ENCODE measurements around the gene LYPD6. TPM values are rescaled to one million over a fixed set of nuclear protein-coding genes. Genes with fewer than 3 reads are reported as not detected.

Gene LYPD6
- total RNA-seq, 1 experiment from 2014 or later: 2.4 TPM

GRCh38 chr2:149423630-149424029 lies 93.2 kb downstream of the LYPD6 start:
- DNase-seq: no peak
- H3K4me1 ChIP-seq (ENCODE audit: insufficient read depth, low read length): peaks cover 16% of the 10 kb centered on the region
- ChIA-PET POLR2A (ENCODE audit: unreplicated experiment) (no interaction called here), CTCF (no interaction called here)
- H2AFZ ChIP-seq (ENCODE audit: low read length): no peak overlapping the region
- no TSS peak for BruUV-seq (replicated peaks)
- H3K9me3 ChIP-seq (ENCODE audit: low read length): no peaks in the 10 kb centered on the region
- H3K27me3 ChIP-seq (ENCODE audit: low read length): no peaks in the 10 kb centered on the region
- no peaks in the 10 kb centered on the region for H4K20me1 ChIP-seq (ENCODE audit: low read length)
- H3F3A ChIP-seq (ENCODE audit: low read length, unreplicated experiment): no peaks in the 10 kb centered on the region
- intact Hi-C loops (cut with micrococcal nuclease): no loop called here
- no peak overlapping the region for H3K9ac ChIP-seq (ENCODE audit: low read length)
- no peak overlapping the region for H3K27ac ChIP-seq (ENCODE audit: low read length)
- no peak overlapping the region for H3K4me3 ChIP-seq (ENCODE audit: low read length)
- TF ChIP-seq EZH2phosphoT487 (IDR thresholded peaks at IDR 0.05; ENCODE audit: borderline replicate concordance, low read length): no peak
- no peak for TF ChIP-seq EZH2 (IDR thresholded peaks at IDR 0.05; ENCODE audit: low read length, unreplicated experiment)
- no peaks in the 10 kb centered on the region for H3K36me3 ChIP-seq (ENCODE audit: low read depth, low read length)
- no peaks in the 10 kb centered on the region for H3K79me2 ChIP-seq (ENCODE audit: low read length)
- H3K9me2 ChIP-seq (replicated peaks; ENCODE audit: low read length): no peaks in the 10 kb centered on the region; the same call in 1 of the 2 replicates
- H3K4me2 ChIP-seq (ENCODE audit: low read length): no peak overlapping the region
- no peak for ATAC-seq

- Histone ChIP-seq H3F3A (ENCODE audit: low read length, unreplicated experiment) (no peaks in the 10 kb centered on the region), H3K4me2 (ENCODE audit: low read length) (no peak overlapping the region), H3K9me2 (replicated peaks; ENCODE audit: low read length) (no peaks in the 10 kb centered on the region; the same call in 1 of the 2 replicates), H3K4me1 (ENCODE audit: insufficient read depth, low read length) (peaks cover 9% of the 10 kb centered on the region), H3K27ac (ENCODE audit: low read length) (no peak overlapping the region), H2AFZ (ENCODE audit: low read length) (no peak overlapping the region), H3K27me3 (ENCODE audit: low read length) (no peaks in the 10 kb centered on the region), H3K79me2 (ENCODE audit: low read length) (no peaks in the 10 kb centered on the region), H3K36me3 (ENCODE audit: low read depth, low read length) (no peaks in the 10 kb centered on the region), H3K9me3 (ENCODE audit: low read length) (no peaks in the 10 kb centered on the region), H3K9ac (ENCODE audit: low read length) (no peak overlapping the region), H3K4me3 (ENCODE audit: low read length) (no peak overlapping the region), H4K20me1 (ENCODE audit: low read length) (no peaks in the 10 kb centered on the region)
- POLR2A ChIA-PET (ENCODE audit: unreplicated experiment): no interaction called here
- CTCF ChIA-PET: no interaction called here
- intact Hi-C loops (cut with micrococcal nuclease): no loop called here
- no peak for TF ChIP-seq CTCF (conservative IDR thresholded peaks at IDR 0.05; ENCODE audit: low read depth, low read length)
- no peak for TF ChIP-seq EZH2 (IDR thresholded peaks at IDR 0.05; ENCODE audit: low read length, unreplicated experiment)
- no peak for TF ChIP-seq EZH2phosphoT487 (IDR thresholded peaks at IDR 0.05; ENCODE audit: borderline replicate concordance, low read length)
- ATAC-seq (no peak), DNase-seq (no peak)
- no TSS peak for BruUV-seq (replicated peaks)
These were observed 97.0 kb downstream of the LYPD6 start for GRCh38 chr2:149427387-149427786.

GRCh38 chr2:149428783-149429182 lies 98.4 kb downstream of the LYPD6 start:
- Histone ChIP-seq H3F3A (ENCODE audit: low read length, unreplicated experiment) (no peaks in the 10 kb centered on the region), H3K9me3 (ENCODE audit: low read length) (no peaks in the 10 kb centered on the region), H3K27me3 (ENCODE audit: low read length) (no peaks in the 10 kb centered on the region), H3K9ac (ENCODE audit: low read length) (no peak overlapping the region), H3K4me1 (ENCODE audit: insufficient read depth, low read length) (no peaks in the 10 kb centered on the region; the same call in 1 of the 2 replicates), H3K9me2 (replicated peaks; ENCODE audit: low read length) (no peaks in the 10 kb centered on the region; the same call in 1 of the 2 replicates), H3K27ac (ENCODE audit: low read length) (no peak overlapping the region), H2AFZ (ENCODE audit: low read length) (no peak overlapping the region), H4K20me1 (ENCODE audit: low read length) (no peaks in the 10 kb centered on the region), H3K4me3 (ENCODE audit: low read length) (no peak overlapping the region), H3K79me2 (ENCODE audit: low read length) (no peaks in the 10 kb centered on the region), H3K36me3 (ENCODE audit: low read depth, low read length) (no peaks in the 10 kb centered on the region), H3K4me2 (ENCODE audit: low read length) (no peak overlapping the region)
- ChIA-PET POLR2A (ENCODE audit: unreplicated experiment) (no interaction called here), CTCF (no interaction called here)
- ATAC-seq (no peak), DNase-seq (no peak)
- TF ChIP-seq EZH2 (IDR thresholded peaks at IDR 0.05; ENCODE audit: low read length, unreplicated experiment) (no peak), EZH2phosphoT487 (IDR thresholded peaks at IDR 0.05; ENCODE audit: borderline replicate concordance, low read length) (no peak), CTCF (conservative IDR thresholded peaks at IDR 0.05; ENCODE audit: low read depth, low read length) (no peak)
- intact Hi-C loops (cut with micrococcal nuclease): no loop called here
- no TSS peak for BruUV-seq (replicated peaks)
